ENCODE results near the gene CCND3. TPM values are rescaled to one million over a fixed set of nuclear protein-coding genes. Genes with fewer than 3 reads are reported as not detected.

CCND3 gene
- total and polyA plus RNA-seq, 2 experiments from 2014 or later, result 19.7 to 30.9 TPM

- TF ChIP-seq REST (IDR thresholded peaks at IDR 0.05; ENCODE audit: unreplicated experiment), result no peak
- no peak for TF ChIP-seq POLR2AphosphoS5 (IDR thresholded peaks at IDR 0.05; ENCODE audit: low read depth)
- TF ChIP-seq NANOG (IDR thresholded peaks at IDR 0.05; ENCODE audit: borderline replicate concordance), result no peak
- no peak for TF ChIP-seq EZH2 (IDR thresholded peaks at IDR 0.05; ENCODE audit: low read depth, unreplicated experiment)
Observed at GRCh38 chr6:41974281-41974825, 32.7 kb upstream of the CCND3 start (continued).

GRCh38 chr6:41972826-41973225, 31.2 kb upstream of the CCND3 start:
- ATAC-seq (no peak), DNase-seq (ENCODE audit: low spot score) (no peak)
- Histone ChIP-seq H3K27ac (ENCODE audit: low read depth) (no peak overlapping the region), H3K27me3 (ENCODE audit: insufficient read depth) (no peaks in the 10 kb centered on the region), H3K4me3 (no peak overlapping the region), H3K36me3 (ENCODE audit: insufficient read depth) (no peaks in the 10 kb centered on the region), H3K79me2 (replicated peaks; ENCODE audit: insufficient read depth) (no peaks in the 10 kb centered on the region), H3F3A (replicated peaks; ENCODE audit: low read depth) (no peaks in the 10 kb centered on the region), H4K20me1 (replicated peaks; ENCODE audit: insufficient read depth) (no peaks in the 10 kb centered on the region), H2AFZ (no peak overlapping the region), H3K4me1 (ENCODE audit: insufficient read depth) (peaks cover 2% of the 10 kb centered on the region), H3K9me2 (ENCODE audit: insufficient read depth) (no peaks in the 10 kb centered on the region), H3K4me2 (no peak overlapping the region)
- no peaks in the 10 kb centered on the region for H3K9me3 Mint-ChIP-seq
- H3K36me3 Mint-ChIP-seq (ENCODE audit: low read depth), result no peaks in the 10 kb centered on the region
- no peak overlapping the region for H3K4me3 Mint-ChIP-seq
- peaks cover 4% of the 10 kb centered on the region; the same call in 2 of the 3 replicates for H3K4me1 Mint-ChIP-seq
- H3K27me3 Mint-ChIP-seq (ENCODE audit: insufficient read depth, low read depth, poor library complexity), result peaks cover 13% of the 10 kb centered on the region
- H3K27ac Mint-ChIP-seq, result no peak overlapping the region
- TF ChIP-seq REST (IDR thresholded peaks at IDR 0.05; ENCODE audit: unreplicated experiment), result no peak
- TF ChIP-seq ZNF462 (CRISPR knock-in tag; IDR thresholded peaks at IDR 0.05), result no peak
- TF ChIP-seq NANOG (IDR thresholded peaks at IDR 0.05; ENCODE audit: borderline replicate concordance), result no peak
- no peak for TF ChIP-seq STAT1 (IDR thresholded peaks at IDR 0.05; ENCODE audit: unreplicated experiment)
- TF ChIP-seq JUNB (IDR thresholded peaks at IDR 0.05; ENCODE audit: unreplicated experiment), result no peak
- no peak for TF ChIP-seq ZNF331 (CRISPR knock-in tag; IDR thresholded peaks at IDR 0.05; ENCODE audit: low read depth)
- TF ChIP-seq ZNF114 (CRISPR knock-in tag; IDR thresholded peaks at IDR 0.05), result no peak
- TF ChIP-seq POLR2AphosphoS5 (IDR thresholded peaks at IDR 0.05; ENCODE audit: low read depth), result no peak
- TF ChIP-seq EZH2 (IDR thresholded peaks at IDR 0.05; ENCODE audit: low read depth, unreplicated experiment), result no peak
- no peak for TF ChIP-seq ETS1 (IDR thresholded peaks at IDR 0.05)
